Measurements from ENCODE around the gene C1orf226.

- no peak for TF ChIP-seq CTCF (IDR thresholded peaks at IDR 0.05)
- TF ChIP-seq POLR2A (IDR thresholded peaks at IDR 0.05): no peak
These were observed 22.6 kb upstream of the C1orf226 start for GRCh38 chr1:162358928-162359327.
